ENCODE data around the gene RYR3.

Gene RYR3

GRCh38 chr15:33454346-33454745 lies 143.6 kb downstream of the RYR3 start:
- Histone ChIP-seq H3K4me1 (ENCODE audit: control insufficient read depth in 1 of 2, insufficient read depth in 1 of 2, low read depth in 1 of 2, low read length in 1 of 2) (no peaks in the 10 kb centered on the region), H3K27me3 (peaks cover 45% of the 10 kb centered on the region), H3K36me3 (no peaks in the 10 kb centered on the region), H3K27ac (no peak overlapping the region), H3K4me3 (ENCODE audit: low read depth in 1 of 2, low read length in 1 of 2) (no peak overlapping the region), H3K9me3 (no peaks in the 10 kb centered on the region)
- TF ChIP-seq, protein P1, sequence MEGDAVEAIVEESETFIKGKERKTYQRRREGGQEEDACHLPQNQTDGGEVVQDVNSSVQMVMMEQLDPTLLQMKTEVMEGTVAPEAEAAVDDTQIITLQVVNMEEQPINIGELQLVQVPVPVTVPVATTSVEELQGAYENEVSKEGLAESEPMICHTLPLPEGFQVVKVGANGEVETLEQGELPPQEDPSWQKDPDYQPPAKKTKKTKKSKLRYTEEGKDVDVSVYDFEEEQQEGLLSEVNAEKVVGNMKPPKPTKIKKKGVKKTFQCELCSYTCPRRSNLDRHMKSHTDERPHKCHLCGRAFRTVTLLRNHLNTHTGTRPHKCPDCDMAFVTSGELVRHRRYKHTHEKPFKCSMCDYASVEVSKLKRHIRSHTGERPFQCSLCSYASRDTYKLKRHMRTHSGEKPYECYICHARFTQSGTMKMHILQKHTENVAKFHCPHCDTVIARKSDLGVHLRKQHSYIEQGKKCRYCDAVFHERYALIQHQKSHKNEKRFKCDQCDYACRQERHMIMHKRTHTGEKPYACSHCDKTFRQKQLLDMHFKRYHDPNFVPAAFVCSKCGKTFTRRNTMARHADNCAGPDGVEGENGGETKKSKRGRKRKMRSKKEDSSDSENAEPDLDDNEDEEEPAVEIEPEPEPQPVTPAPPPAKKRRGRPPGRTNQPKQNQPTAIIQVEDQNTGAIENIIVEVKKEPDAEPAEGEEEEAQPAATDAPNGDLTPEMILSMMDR (IDR thresholded peaks at IDR 0.05) = no peak

- Histone ChIP-seq H3K27me3 (peaks cover 39% of the 10 kb centered on the region), H3K36me3 (no peaks in the 10 kb centered on the region), H3K27ac (no peak overlapping the region), H3K4me1 (ENCODE audit: control insufficient read depth in 1 of 2, insufficient read depth in 1 of 2, low read depth in 1 of 2, low read length in 1 of 2) (no peaks in the 10 kb centered on the region), H3K4me3 (ENCODE audit: low read depth in 1 of 2, low read length in 1 of 2) (no peak overlapping the region), H3K9me3 (no peaks in the 10 kb centered on the region)
- TF ChIP-seq, protein P1 (IDR thresholded peaks at IDR 0.05) = no peak
These were observed 144.2 kb downstream of the RYR3 start for GRCh38 chr15:33454996-33455395.

- Histone ChIP-seq H3K9me3 (no peaks in the 10 kb centered on the region), H3K36me3 (no peaks in the 10 kb centered on the region), H3K4me1 (ENCODE audit: control insufficient read depth in 1 of 2, insufficient read depth in 1 of 2, low read depth in 1 of 2, low read length in 1 of 2) (no peaks in the 10 kb centered on the region), H3K4me3 (ENCODE audit: low read depth in 1 of 2, low read length in 1 of 2) (no peak overlapping the region), H3K27ac (no peak overlapping the region), H3K27me3 (peaks cover 9% of the 10 kb centered on the region)
- TF ChIP-seq, protein P1 (IDR thresholded peaks at IDR 0.05) = no peak
These were observed 147.7 kb downstream of the RYR3 start for GRCh38 chr15:33458421-33458820.

GRCh38 chr15:33460166-33460805 lies 149.5 kb downstream of the RYR3 start:
- TF ChIP-seq, protein P1 (IDR thresholded peaks at IDR 0.05) = no peak
- Histone ChIP-seq H3K36me3 (no peaks in the 10 kb centered on the region), H3K4me3 (ENCODE audit: low read depth in 1 of 2, low read length in 1 of 2) (no peak overlapping the region), H3K27ac (no peak overlapping the region), H3K4me1 (ENCODE audit: control insufficient read depth in 1 of 2, insufficient read depth in 1 of 2, low read depth in 1 of 2, low read length in 1 of 2) (no peaks in the 10 kb centered on the region), H3K27me3 (peaks cover 5% of the 10 kb centered on the region), H3K9me3 (no peaks in the 10 kb centered on the region)

- TF ChIP-seq, protein P1 (IDR thresholded peaks at IDR 0.05) = no peak
- no peak overlapping the region for H3K4me3 ChIP-seq (ENCODE audit: low read depth in 1 of 2, low read length in 1 of 2)
- H3K27me3 ChIP-seq = no peaks in the 10 kb centered on the region
- H3K9me3 ChIP-seq = no peaks in the 10 kb centered on the region
- H3K36me3 ChIP-seq = no peaks in the 10 kb centered on the region
- H3K4me1 ChIP-seq (ENCODE audit: control insufficient read depth in 1 of 2, insufficient read depth in 1 of 2, low read depth in 1 of 2, low read length in 1 of 2) = no peaks in the 10 kb centered on the region
- H3K27ac ChIP-seq = no peak overlapping the region
These were observed 150.9 kb downstream of the RYR3 start for GRCh38 chr15:33461671-33462070.

All from neutrophil (primary cell).